HepG2 (cell line): ENCODE results near the gene RNASE11. TPM values are rescaled to one million over a fixed set of nuclear protein-coding genes. Genes with fewer than 3 reads are reported as not detected.
A peak's percentile ranks its signal among the peaks of the same experiment; 100 is the strongest.

ENCODE experiments used
- CHCHD3 ChIP-seq: sonication (generic); formaldehyde crosslinking; IDR thresholded peaks from 2 replicates; pipeline ENCODE4 v1.8.0; 2022; ENCODE audit warnings: mild to moderate bottlenecking, missing genetic modification reagents, moderate library complexity
- DMAP1 ChIP-seq: IDR thresholded peaks from 2 replicates; pipeline ENCODE4 v1.6.1; 2016
- DNMT3B ChIP-seq: conservative IDR thresholded peaks from 2 replicates; pipeline ENCODE4 v1.6.1; 2016; ENCODE audit warnings: missing biosample characterization, control low read depth
- FOXP1 ChIP-seq, 2 experiments: fragments of 450-650 bp in 1 of 2; IDR thresholded peaks; 2 replicates each; pipeline ENCODE4 v1.6.1; 2017 to 2018; ENCODE audit warnings: antibody characterized with exemption in 1 of 2
- KLF12 ChIP-seq: sonication (generic); formaldehyde crosslinking; IDR thresholded peaks from 2 replicates; pipeline ENCODE4 v1.4.0; 2020; ENCODE audit warnings: missing genetic modification reagents, borderline replicate concordance
- KLF6 ChIP-seq: IDR thresholded peaks from 2 replicates; pipeline ENCODE4 v1.8.0; 2016; ENCODE audit warnings: missing biosample characterization, missing genetic modification reagents
- MED13 ChIP-seq: sonication (generic); formaldehyde crosslinking; IDR thresholded peaks from 2 replicates; pipeline ENCODE4 v1.5.0; 2020; ENCODE audit warnings: missing genetic modification reagents
- MTF1 ChIP-seq: sonication (generic); formaldehyde crosslinking; IDR thresholded peaks from 2 replicates; pipeline ENCODE4 v1.5.0; 2020; ENCODE audit warnings: missing genetic modification reagents
- NCOR1 ChIP-seq: fragments of 200-600 bp; sonication (generic); IDR thresholded peaks from 2 replicates; pipeline ENCODE4 v1.7.0; 2017; ENCODE audit warnings: antibody characterized with exemption, low read length, borderline replicate concordance
- PAWR ChIP-seq: sonication (generic); formaldehyde crosslinking; IDR thresholded peaks from 2 replicates; pipeline ENCODE4 v1.4.0; 2020; ENCODE audit warnings: missing genetic modification reagents, mild to moderate bottlenecking, borderline replicate concordance
- PHB2 ChIP-seq: fragments of 450-650 bp; IDR thresholded peaks from 2 replicates; pipeline ENCODE4 v1.6.1; 2018; ENCODE audit not compliant: partially characterized antibody
- RFX3 ChIP-seq: IDR thresholded peaks from 2 replicates; pipeline ENCODE4 v1.6.1; 2016; ENCODE audit warnings: missing biosample characterization, missing genetic modification reagents
- SIX4 ChIP-seq: sonication (generic); formaldehyde crosslinking; IDR thresholded peaks from 2 replicates; pipeline ENCODE4 v1.4.0; 2020; ENCODE audit warnings: missing genetic modification reagents
- TP53 ChIP-seq: sonication (generic); formaldehyde crosslinking; conservative IDR thresholded peaks from 2 replicates; pipeline ENCODE4 v1.4.0; 2020; ENCODE audit warnings: missing genetic modification reagents
- YEATS4 ChIP-seq: sonication (generic); formaldehyde crosslinking; IDR thresholded peaks from 2 replicates; pipeline ENCODE4 v1.4.0; 2020; ENCODE audit warnings: missing genetic modification reagents, borderline replicate concordance
- ZFP36 ChIP-seq: fragments of 150-350 bp; IDR thresholded peaks from 2 replicates; pipeline ENCODE4 v1.6.1; 2018; ENCODE audit warnings: borderline replicate concordance, low read length, low read depth; ENCODE audit not compliant: partially characterized antibody
- ZFYVE20 ChIP-seq: sonication (generic); formaldehyde crosslinking; IDR thresholded peaks from 2 replicates; pipeline ENCODE4 v1.8.0; 2023; ENCODE audit warnings: low read depth, mild to moderate bottlenecking, moderate library complexity, missing genetic modification reagents, borderline replicate concordance
- ZNF260 ChIP-seq: sonication (generic); formaldehyde crosslinking; IDR thresholded peaks from 2 replicates; pipeline ENCODE4 v1.4.0; 2020; ENCODE audit warnings: missing genetic modification reagents, low read depth, mild to moderate bottlenecking, borderline replicate concordance
- ZNF264 ChIP-seq: sonication (generic); formaldehyde crosslinking; IDR thresholded peaks from 2 replicates; pipeline ENCODE4 v1.4.0; 2020; ENCODE audit warnings: missing genetic modification reagents
- ZNF354B ChIP-seq: sonication (generic); formaldehyde crosslinking; IDR thresholded peaks from 2 replicates; pipeline ENCODE4 v1.8.0; 2022; ENCODE audit warnings: mild to moderate bottlenecking, missing genetic modification reagents
- ZNF619 ChIP-seq: sonication (generic); formaldehyde crosslinking; IDR thresholded peaks from 2 replicates; pipeline ENCODE4 v1.4.0; 2020; ENCODE audit warnings: mild to moderate bottlenecking, missing genetic modification reagents
- polyA plus RNA-seq, 8 experiments: library from polyadenylated mRNA; depleted of rRNA in 3 of 8; stranded (reverse) in 7 of 8; unstranded in 1 of 8; fragments of >200 nt; fragmentation: Illumina TruSeq in 4 of 8; extraction: Trizol in 4 of 8; gene quantifications; 2 replicates each; pipeline versions ENCODE4 v1.2.1 to v1.2.3, GENCODE V29; 2011 to 2016; ENCODE audit warnings: low read depth in 4 of 8, missing spikeins in 1 of 8, mixed read lengths in 1 of 8; ENCODE audit not compliant: insufficient read depth in 1 of 8
- total RNA-seq, 5 experiments: library from RNA; depleted of rRNA; stranded (reverse); fragments of >200 nt; fragmentation: Illumina TruSeq; extraction: Trizol; gene quantifications; 2 replicates each; pipeline ENCODE4 v1.2.3, GENCODE V29; 2016; ENCODE audit warnings: low read depth in 1 of 5
- TF ChIP-seq, protein P1 (sequence below): sonication (generic); formaldehyde crosslinking; IDR thresholded peaks from 2 replicates; pipeline ENCODE4 v1.4.0; 2020; ENCODE audit warnings: missing genetic modification reagents
- TF ChIP-seq, protein P2 (sequence below): IDR thresholded peaks from 2 replicates; pipeline ENCODE4 v1.6.1; 2016; ENCODE audit warnings: mild to moderate bottlenecking
- TF ChIP-seq, protein P3 (sequence below): sonication (generic); formaldehyde crosslinking; IDR thresholded peaks from 2 replicates; pipeline ENCODE4 v1.4.0; 2020; ENCODE audit warnings: missing genetic modification reagents
- TF ChIP-seq, protein P4 (sequence below): sonication (generic); formaldehyde crosslinking; IDR thresholded peaks from 2 replicates; pipeline ENCODE4 v1.4.0; 2020; ENCODE audit warnings: missing genetic modification reagents, mild to moderate bottlenecking, borderline replicate concordance
- TF ChIP-seq, protein P5 (sequence below): sonication (generic); formaldehyde crosslinking; conservative IDR thresholded peaks from 2 replicates; pipeline ENCODE4 v1.8.1; 2023; ENCODE audit warnings: missing genetic modification reagents

The RNASE11 gene
- total and polyA plus RNA-seq, 2 of the 13 experiments (the other 11 are each of a cell fraction or from before 2014, with no cell fraction given), result not detected

DNA sequence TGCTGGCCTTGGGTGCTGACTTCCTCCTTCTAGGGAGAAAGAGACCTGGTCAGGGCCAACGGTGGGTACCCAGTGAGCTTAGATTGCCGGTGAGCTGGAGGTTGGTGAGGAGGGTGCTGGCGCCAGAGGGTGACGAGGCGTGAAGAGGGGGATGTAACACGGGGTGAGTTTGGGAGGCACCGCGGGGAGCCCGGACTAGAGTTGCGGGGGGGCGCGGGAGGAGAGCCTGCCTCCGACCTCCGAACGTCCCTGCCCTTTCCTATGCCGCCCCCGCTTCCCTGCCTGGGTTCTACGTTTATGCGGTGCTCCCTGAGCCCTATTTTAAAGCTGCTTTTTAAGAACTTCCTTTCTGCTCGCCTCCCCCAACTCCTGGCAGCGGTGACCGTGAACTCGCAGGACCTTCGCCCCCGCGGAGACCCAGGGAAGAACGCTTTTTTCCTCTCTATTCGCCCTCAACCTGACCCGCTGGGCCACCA is 35.1 kb upstream of the RNASE11 start (continued):
- no peak for TF ChIP-seq PHB2
- TF ChIP-seq FOXP1 (IDR thresholded peaks at IDR 0.05), result no peak
- 0 out of 2 replicates have a peak, but pooled peaks have one; percentile 6 for TF ChIP-seq FOXP1 (CRISPR knock-in tag; IDR thresholded peaks at IDR 0.05)
- TF ChIP-seq NCOR1, result 0 out of 2 replicates have a peak, but pooled peaks have one; percentile 30
- TF ChIP-seq MED13 (CRISPR knock-in tag), result no peak
- no peak for TF ChIP-seq ZNF264 (CRISPR knock-in tag)
- TF ChIP-seq DMAP1 (CRISPR knock-in tag), result no peak
- TF ChIP-seq RFX3 (CRISPR knock-in tag), result no peak
- TF ChIP-seq, protein P1, sequence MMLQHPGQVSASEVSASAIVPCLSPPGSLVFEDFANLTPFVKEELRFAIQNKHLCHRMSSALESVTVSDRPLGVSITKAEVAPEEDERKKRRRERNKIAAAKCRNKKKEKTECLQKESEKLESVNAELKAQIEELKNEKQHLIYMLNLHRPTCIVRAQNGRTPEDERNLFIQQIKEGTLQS (CRISPR knock-in tag), result no peak
- TF ChIP-seq ZFP36, result no peak
- no peak for TF ChIP-seq KLF6
- TF ChIP-seq ZFYVE20, result no peak
- no peak for TF ChIP-seq DNMT3B (CRISPR knock-in tag)
- no peak for TF ChIP-seq CHCHD3 (CRISPR knock-in tag)
- TF ChIP-seq PAWR (CRISPR knock-in tag), result no peak
- TF ChIP-seq, protein P2, sequence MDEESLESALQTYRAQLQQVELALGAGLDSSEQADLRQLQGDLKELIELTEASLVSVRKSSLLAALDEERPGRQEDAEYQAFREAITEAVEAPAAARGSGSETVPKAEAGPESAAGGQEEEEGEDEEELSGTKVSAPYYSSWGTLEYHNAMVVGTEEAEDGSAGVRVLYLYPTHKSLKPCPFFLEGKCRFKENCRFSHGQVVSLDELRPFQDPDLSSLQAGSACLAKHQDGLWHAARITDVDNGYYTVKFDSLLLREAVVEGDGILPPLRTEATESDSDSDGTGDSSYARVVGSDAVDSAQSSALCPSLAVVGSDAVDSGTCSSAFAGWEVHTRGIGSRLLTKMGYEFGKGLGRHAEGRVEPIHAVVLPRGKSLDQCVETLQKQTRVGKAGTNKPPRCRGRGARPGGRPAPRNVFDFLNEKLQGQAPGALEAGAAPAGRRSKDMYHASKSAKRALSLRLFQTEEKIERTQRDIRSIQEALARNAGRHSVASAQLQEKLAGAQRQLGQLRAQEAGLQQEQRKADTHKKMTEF (CRISPR knock-in tag), result no peak
- no peak for TF ChIP-seq KLF12 (CRISPR knock-in tag)
- TF ChIP-seq ZNF354B (CRISPR knock-in tag), result no peak
- no peak for TF ChIP-seq MTF1 (CRISPR knock-in tag)
- TF ChIP-seq SIX4 (CRISPR knock-in tag), result no peak
- no peak for TF ChIP-seq ZNF619 (CRISPR knock-in tag)
- TF ChIP-seq YEATS4 (CRISPR knock-in tag), result peak; percentile 16; the same call in 1 of the 2 replicates
- TF ChIP-seq, protein P3, sequence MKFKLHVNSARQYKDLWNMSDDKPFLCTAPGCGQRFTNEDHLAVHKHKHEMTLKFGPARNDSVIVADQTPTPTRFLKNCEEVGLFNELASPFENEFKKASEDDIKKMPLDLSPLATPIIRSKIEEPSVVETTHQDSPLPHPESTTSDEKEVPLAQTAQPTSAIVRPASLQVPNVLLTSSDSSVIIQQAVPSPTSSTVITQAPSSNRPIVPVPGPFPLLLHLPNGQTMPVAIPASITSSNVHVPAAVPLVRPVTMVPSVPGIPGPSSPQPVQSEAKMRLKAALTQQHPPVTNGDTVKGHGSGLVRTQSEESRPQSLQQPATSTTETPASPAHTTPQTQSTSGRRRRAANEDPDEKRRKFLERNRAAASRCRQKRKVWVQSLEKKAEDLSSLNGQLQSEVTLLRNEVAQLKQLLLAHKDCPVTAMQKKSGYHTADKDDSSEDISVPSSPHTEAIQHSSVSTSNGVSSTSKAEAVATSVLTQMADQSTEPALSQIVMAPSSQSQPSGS (CRISPR knock-in tag), result no peak
- no peak for TF ChIP-seq TP53
- TF ChIP-seq, protein P4, sequence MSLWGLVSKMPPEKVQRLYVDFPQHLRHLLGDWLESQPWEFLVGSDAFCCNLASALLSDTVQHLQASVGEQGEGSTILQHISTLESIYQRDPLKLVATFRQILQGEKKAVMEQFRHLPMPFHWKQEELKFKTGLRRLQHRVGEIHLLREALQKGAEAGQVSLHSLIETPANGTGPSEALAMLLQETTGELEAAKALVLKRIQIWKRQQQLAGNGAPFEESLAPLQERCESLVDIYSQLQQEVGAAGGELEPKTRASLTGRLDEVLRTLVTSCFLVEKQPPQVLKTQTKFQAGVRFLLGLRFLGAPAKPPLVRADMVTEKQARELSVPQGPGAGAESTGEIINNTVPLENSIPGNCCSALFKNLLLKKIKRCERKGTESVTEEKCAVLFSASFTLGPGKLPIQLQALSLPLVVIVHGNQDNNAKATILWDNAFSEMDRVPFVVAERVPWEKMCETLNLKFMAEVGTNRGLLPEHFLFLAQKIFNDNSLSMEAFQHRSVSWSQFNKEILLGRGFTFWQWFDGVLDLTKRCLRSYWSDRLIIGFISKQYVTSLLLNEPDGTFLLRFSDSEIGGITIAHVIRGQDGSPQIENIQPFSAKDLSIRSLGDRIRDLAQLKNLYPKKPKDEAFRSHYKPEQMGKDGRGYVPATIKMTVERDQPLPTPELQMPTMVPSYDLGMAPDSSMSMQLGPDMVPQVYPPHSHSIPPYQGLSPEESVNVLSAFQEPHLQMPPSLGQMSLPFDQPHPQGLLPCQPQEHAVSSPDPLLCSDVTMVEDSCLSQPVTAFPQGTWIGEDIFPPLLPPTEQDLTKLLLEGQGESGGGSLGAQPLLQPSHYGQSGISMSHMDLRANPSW (CRISPR knock-in tag), result no peak
- TF ChIP-seq, protein P5, sequence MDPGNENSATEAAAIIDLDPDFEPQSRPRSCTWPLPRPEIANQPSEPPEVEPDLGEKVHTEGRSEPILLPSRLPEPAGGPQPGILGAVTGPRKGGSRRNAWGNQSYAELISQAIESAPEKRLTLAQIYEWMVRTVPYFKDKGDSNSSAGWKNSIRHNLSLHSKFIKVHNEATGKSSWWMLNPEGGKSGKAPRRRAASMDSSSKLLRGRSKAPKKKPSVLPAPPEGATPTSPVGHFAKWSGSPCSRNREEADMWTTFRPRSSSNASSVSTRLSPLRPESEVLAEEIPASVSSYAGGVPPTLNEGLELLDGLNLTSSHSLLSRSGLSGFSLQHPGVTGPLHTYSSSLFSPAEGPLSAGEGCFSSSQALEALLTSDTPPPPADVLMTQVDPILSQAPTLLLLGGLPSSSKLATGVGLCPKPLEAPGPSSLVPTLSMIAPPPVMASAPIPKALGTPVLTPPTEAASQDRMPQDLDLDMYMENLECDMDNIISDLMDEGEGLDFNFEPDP (CRISPR knock-in tag), result no peak
- no peak for TF ChIP-seq ZNF260 (CRISPR knock-in tag)
